ENCODE data around the gene MAGI1.

Gene MAGI1

GRCh38 chr3:65749066-65749465, 289.7 kb downstream of the MAGI1 start:
- no peak for TF ChIP-seq CTCF (IDR thresholded peaks at IDR 0.05)
- Histone ChIP-seq H3K36me3 (no peaks in the 10 kb centered on the region), H3K4me1 (ENCODE audit: control insufficient read depth in 1 of 2, insufficient read depth in 1 of 2, low read depth in 1 of 2, low read length in 1 of 2) (no peaks in the 10 kb centered on the region)

GRCh38 chr3:65748326-65748725, 290.4 kb downstream of the MAGI1 start:
- no peaks in the 10 kb centered on the region for H3K27me3 ChIP-seq
- no peak for TF ChIP-seq CTCF (IDR thresholded peaks at IDR 0.05)
- H3K4me3 ChIP-seq (ENCODE audit: low read depth in 1 of 2, low read length in 1 of 2): no peak overlapping the region
- H3K9me3 ChIP-seq: no peaks in the 10 kb centered on the region
- no peaks in the 10 kb centered on the region for H3K4me1 ChIP-seq (ENCODE audit: control insufficient read depth in 1 of 2, insufficient read depth in 1 of 2, low read depth in 1 of 2, low read length in 1 of 2)
- H3K36me3 ChIP-seq: no peaks in the 10 kb centered on the region
- H3K27ac ChIP-seq: no peak overlapping the region

More at GRCh38 chr3:65749066-65749465, 289.7 kb downstream of the MAGI1 start:
- no peaks in the 10 kb centered on the region for H3K9me3 ChIP-seq
- no peaks in the 10 kb centered on the region for H3K27me3 ChIP-seq
- H3K27ac ChIP-seq: no peak overlapping the region
- no peak overlapping the region for H3K4me3 ChIP-seq (ENCODE audit: low read depth in 1 of 2, low read length in 1 of 2)

- no peak overlapping the region for H3K27ac ChIP-seq
- no peaks in the 10 kb centered on the region for H3K9me3 ChIP-seq
- H3K4me3 ChIP-seq (ENCODE audit: low read depth in 1 of 2, low read length in 1 of 2): no peak overlapping the region
- H3K4me1 ChIP-seq (ENCODE audit: control insufficient read depth in 1 of 2, insufficient read depth in 1 of 2, low read depth in 1 of 2, low read length in 1 of 2): no peaks in the 10 kb centered on the region
- no peak for TF ChIP-seq CTCF (IDR thresholded peaks at IDR 0.05)
- H3K27me3 ChIP-seq: no peaks in the 10 kb centered on the region
- no peaks in the 10 kb centered on the region for H3K36me3 ChIP-seq
Measured at GRCh38 chr3:65746848-65747247, 291.9 kb downstream of the MAGI1 start.

GRCh38 chr3:65745306-65745705, 293.4 kb downstream of the MAGI1 start:
- no peak overlapping the region for H3K27ac ChIP-seq
- no peaks in the 10 kb centered on the region for H3K27me3 ChIP-seq
- no peaks in the 10 kb centered on the region for H3K9me3 ChIP-seq
- no peak for TF ChIP-seq CTCF (IDR thresholded peaks at IDR 0.05)
- H3K36me3 ChIP-seq: no peaks in the 10 kb centered on the region
- H3K4me1 ChIP-seq (ENCODE audit: control insufficient read depth in 1 of 2, insufficient read depth in 1 of 2, low read depth in 1 of 2, low read length in 1 of 2): no peaks in the 10 kb centered on the region
- H3K4me3 ChIP-seq (ENCODE audit: low read depth in 1 of 2, low read length in 1 of 2): no peak overlapping the region

GRCh38 chr3:65742914-65743313, 295.8 kb downstream of the MAGI1 start:
- Histone ChIP-seq H3K27ac (no peak overlapping the region), H3K4me1 (ENCODE audit: control insufficient read depth in 1 of 2, insufficient read depth in 1 of 2, low read depth in 1 of 2, low read length in 1 of 2) (no peaks in the 10 kb centered on the region)

More at GRCh38 chr3:65742914-65743313, 295.8 kb downstream of the MAGI1 start:
- no peak for TF ChIP-seq CTCF (IDR thresholded peaks at IDR 0.05)
- no peak overlapping the region for H3K4me3 ChIP-seq (ENCODE audit: low read depth in 1 of 2, low read length in 1 of 2)
- H3K36me3 ChIP-seq: no peaks in the 10 kb centered on the region
- H3K9me3 ChIP-seq: no peaks in the 10 kb centered on the region
- no peaks in the 10 kb centered on the region for H3K27me3 ChIP-seq

Measured in neutrophil (primary cell).